Uterus (tissue), 2 donors: ENCODE measurements around the gene SLIT3.

Experiments used
- CTCF ChIP-seq, 4 experiments: fragments of 200-600 bp in 2 of 4; fragments of 450-650 bp in 2 of 4; sonication (generic) in 2 of 4; IDR thresholded peaks; one replicate each; pipeline ENCODE4 v1.5.1; 2016 to 2019; ENCODE audit warnings: antibody characterized with exemption in 4 of 4, mild to moderate bottlenecking in 2 of 4, moderate library complexity in 1 of 4
- POLR2A ChIP-seq, 2 donors: fragments of 450-650 bp; IDR thresholded peaks; one replicate each; pipeline ENCODE4 v1.6.1; 2016; ENCODE audit warnings: antibody characterized with exemption in 2 of 2, mild to moderate bottlenecking in 1 of 2, moderate library complexity in 1 of 2

GRCh38 chr5:169099801-169100734 lies 200.9 kb downstream of the SLIT3 start:
- TF ChIP-seq CTCF (IDR thresholded peaks at IDR 0.05) (no peak), POLR2A (IDR thresholded peaks at IDR 0.05) (no peak)
